ENCODE measurements around the gene SPRED3.

SPRED3 gene

DNA sequence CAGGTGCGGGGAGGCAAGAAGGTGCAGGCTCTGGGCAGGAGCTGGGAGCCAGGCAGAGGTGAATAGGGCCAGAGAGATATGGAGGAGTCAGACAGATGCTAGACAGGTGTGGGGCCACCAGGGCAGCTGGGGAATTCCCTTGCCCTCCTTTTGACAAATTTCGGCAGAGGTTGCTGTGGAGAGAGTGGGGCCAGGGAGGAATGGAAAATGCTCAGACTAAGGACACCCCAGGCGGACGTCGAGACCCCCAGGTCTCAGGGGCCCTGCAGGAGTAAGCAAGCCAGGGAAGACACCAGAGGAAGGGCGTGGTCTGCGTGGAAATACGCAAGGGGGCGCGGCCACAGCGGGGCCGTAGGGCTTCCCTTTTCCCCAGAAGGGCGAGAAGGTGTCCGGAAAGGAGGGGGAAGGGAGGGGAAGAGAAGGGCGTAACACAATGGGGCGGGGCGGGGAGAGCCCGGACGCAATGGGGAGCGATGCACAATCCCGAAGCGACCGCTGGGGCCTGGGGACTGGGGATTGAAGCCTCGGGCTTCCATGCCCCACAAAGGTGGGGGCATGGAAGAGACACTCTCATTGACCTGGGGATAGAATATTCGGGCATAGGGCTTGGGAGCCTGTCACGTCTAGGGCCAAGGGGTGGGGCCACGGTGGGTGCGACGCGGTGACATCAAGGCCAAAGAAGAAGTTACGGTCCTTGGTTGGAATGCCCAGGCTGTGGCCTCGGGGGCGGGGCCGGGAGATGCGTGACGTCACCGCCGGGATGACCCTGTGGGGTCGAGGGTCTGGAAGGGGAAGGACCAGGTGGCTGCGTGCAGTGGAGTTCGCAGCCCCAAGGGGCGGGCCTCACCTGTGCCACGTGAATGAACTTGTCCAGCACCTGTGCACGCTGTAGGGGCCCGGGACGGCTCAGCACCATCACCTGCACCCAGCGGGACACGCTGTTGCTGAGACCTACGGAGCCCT lies 29.3 kb downstream of the SPRED3 start:
- TF ChIP-seq, protein P1, sequence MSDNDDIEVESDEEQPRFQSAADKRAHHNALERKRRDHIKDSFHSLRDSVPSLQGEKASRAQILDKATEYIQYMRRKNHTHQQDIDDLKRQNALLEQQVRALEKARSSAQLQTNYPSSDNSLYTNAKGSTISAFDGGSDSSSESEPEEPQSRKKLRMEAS (IDR thresholded peaks at IDR 0.05) = peak; percentile 18
- TF ChIP-seq YY1 (IDR thresholded peaks at IDR 0.05; ENCODE audit: low read depth) = no peak
- TF ChIP-seq, protein P2, sequence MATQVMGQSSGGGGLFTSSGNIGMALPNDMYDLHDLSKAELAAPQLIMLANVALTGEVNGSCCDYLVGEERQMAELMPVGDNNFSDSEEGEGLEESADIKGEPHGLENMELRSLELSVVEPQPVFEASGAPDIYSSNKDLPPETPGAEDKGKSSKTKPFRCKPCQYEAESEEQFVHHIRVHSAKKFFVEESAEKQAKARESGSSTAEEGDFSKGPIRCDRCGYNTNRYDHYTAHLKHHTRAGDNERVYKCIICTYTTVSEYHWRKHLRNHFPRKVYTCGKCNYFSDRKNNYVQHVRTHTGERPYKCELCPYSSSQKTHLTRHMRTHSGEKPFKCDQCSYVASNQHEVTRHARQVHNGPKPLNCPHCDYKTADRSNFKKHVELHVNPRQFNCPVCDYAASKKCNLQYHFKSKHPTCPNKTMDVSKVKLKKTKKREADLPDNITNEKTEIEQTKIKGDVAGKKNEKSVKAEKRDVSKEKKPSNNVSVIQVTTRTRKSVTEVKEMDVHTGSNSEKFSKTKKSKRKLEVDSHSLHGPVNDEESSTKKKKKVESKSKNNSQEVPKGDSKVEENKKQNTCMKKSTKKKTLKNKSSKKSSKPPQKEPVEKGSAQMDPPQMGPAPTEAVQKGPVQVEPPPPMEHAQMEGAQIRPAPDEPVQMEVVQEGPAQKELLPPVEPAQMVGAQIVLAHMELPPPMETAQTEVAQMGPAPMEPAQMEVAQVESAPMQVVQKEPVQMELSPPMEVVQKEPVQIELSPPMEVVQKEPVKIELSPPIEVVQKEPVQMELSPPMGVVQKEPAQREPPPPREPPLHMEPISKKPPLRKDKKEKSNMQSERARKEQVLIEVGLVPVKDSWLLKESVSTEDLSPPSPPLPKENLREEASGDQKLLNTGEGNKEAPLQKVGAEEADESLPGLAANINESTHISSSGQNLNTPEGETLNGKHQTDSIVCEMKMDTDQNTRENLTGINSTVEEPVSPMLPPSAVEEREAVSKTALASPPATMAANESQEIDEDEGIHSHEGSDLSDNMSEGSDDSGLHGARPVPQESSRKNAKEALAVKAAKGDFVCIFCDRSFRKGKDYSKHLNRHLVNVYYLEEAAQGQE (IDR thresholded peaks at IDR 0.05; ENCODE audit: low read depth) = no peak
- no peak for TF ChIP-seq EGR1 (IDR thresholded peaks at IDR 0.05)
- TF ChIP-seq CREB1 (IDR thresholded peaks at IDR 0.05; ENCODE audit: low read depth) = peak; percentile 45; the same call in 1 of the 2 replicates
- TF ChIP-seq RAD21 (IDR thresholded peaks at IDR 0.05; ENCODE audit: low read depth) = no peak
- no peak for TF ChIP-seq CEBPB (IDR thresholded peaks at IDR 0.05)
- TF ChIP-seq ZBTB7A (IDR thresholded peaks at IDR 0.05; ENCODE audit: low read depth) = 0 out of 2 replicates have a peak, but pooled peaks have one; percentile 54
- TF ChIP-seq USF1 (IDR thresholded peaks at IDR 0.05) = 0 out of 2 replicates have a peak, but pooled peaks have one; percentile 32
- no peak for TF ChIP-seq TAF1 (IDR thresholded peaks at IDR 0.05; ENCODE audit: low read depth)
- no peak for TF ChIP-seq TEAD4 (IDR thresholded peaks at IDR 0.05)
- no peak for TF ChIP-seq FOXM1 (IDR thresholded peaks at IDR 0.05; ENCODE audit: borderline replicate concordance, low read depth)
- no peak for TF ChIP-seq NFIC (IDR thresholded peaks at IDR 0.05)
- no peak for TF ChIP-seq EP300 (IDR thresholded peaks at IDR 0.05; ENCODE audit: borderline replicate concordance)
- TF ChIP-seq TCF12 (IDR thresholded peaks at IDR 0.05; ENCODE audit: low read depth) = no peak

DNA sequence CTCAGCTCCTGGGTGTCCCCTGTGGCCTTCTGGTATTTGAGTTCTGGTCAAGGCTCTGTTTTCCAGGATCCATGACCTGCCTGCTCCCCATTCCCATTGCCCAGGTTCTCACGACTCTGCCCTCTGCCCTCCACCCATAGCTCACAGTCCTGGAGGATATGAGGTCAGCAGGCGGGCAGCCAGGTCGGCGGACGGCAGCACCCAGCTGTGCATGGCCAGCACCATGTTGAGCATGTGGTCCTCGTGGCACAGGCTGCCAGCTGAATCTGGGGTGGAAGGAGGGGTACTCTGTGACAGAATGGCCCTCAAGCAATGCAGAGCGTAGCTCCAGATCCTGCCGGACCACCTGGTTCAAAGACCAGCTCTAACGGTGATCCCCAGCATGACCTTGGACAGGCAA lies 32.4 kb downstream of the SPRED3 start:
- TF ChIP-seq TAF1 (IDR thresholded peaks at IDR 0.05; ENCODE audit: low read depth) = no peak
- no peak for TF ChIP-seq CREB1 (IDR thresholded peaks at IDR 0.05; ENCODE audit: low read depth)
- no peak for TF ChIP-seq EP300 (IDR thresholded peaks at IDR 0.05; ENCODE audit: borderline replicate concordance)
- TF ChIP-seq CEBPB (IDR thresholded peaks at IDR 0.05) = no peak
- no peak for TF ChIP-seq YY1 (IDR thresholded peaks at IDR 0.05; ENCODE audit: low read depth)

- no peak for TF ChIP-seq CEBPB (IDR thresholded peaks at IDR 0.05)
- no peak for TF ChIP-seq EGR1 (IDR thresholded peaks at IDR 0.05)
- TF ChIP-seq FOXM1 (IDR thresholded peaks at IDR 0.05; ENCODE audit: borderline replicate concordance, low read depth) = no peak
- no peak for TF ChIP-seq TCF12 (IDR thresholded peaks at IDR 0.05; ENCODE audit: low read depth)
- no peak for TF ChIP-seq USF1 (IDR thresholded peaks at IDR 0.05)
- no peak for TF ChIP-seq TAF1 (IDR thresholded peaks at IDR 0.05; ENCODE audit: low read depth)
- no peak for TF ChIP-seq YY1 (IDR thresholded peaks at IDR 0.05; ENCODE audit: low read depth)
- no peak for TF ChIP-seq EP300 (IDR thresholded peaks at IDR 0.05; ENCODE audit: borderline replicate concordance)
- no peak for TF ChIP-seq TEAD4 (IDR thresholded peaks at IDR 0.05)
- TF ChIP-seq NFIC (IDR thresholded peaks at IDR 0.05) = no peak
- no peak for TF ChIP-seq ZBTB7A (IDR thresholded peaks at IDR 0.05; ENCODE audit: low read depth)
- TF ChIP-seq, protein P2 (IDR thresholded peaks at IDR 0.05; ENCODE audit: low read depth) = no peak
- TF ChIP-seq RAD21 (IDR thresholded peaks at IDR 0.05; ENCODE audit: low read depth) = no peak
- TF ChIP-seq CREB1 (IDR thresholded peaks at IDR 0.05; ENCODE audit: low read depth) = no peak
These were observed 33.4 kb downstream of the SPRED3 start for GRCh38 chr19:38421856-38422255.

DNA sequence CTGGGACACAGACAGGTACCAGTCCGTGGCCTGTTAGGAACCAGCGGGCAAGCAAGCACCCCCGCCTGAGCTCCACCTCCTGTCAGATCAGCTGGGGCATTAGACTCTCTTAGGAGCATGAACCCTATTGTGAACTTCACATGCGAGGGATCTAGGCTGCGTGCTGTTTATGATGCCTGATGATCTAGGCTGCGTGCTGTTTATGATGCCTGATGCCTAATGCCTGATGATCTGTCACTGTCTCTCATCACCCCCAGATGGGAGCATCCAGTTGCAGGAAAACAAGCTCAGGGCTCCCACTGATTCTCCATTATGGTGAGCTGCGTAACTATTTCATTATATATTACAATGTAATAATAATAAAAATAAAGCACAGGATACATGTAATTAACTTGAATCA lies 33.9 kb downstream of the SPRED3 start:
- no peak for TF ChIP-seq CREB1 (IDR thresholded peaks at IDR 0.05; ENCODE audit: low read depth)
- no peak for TF ChIP-seq ZBTB7A (IDR thresholded peaks at IDR 0.05; ENCODE audit: low read depth)
- no peak for TF ChIP-seq NFIC (IDR thresholded peaks at IDR 0.05)
- no peak for TF ChIP-seq EGR1 (IDR thresholded peaks at IDR 0.05)
- no peak for TF ChIP-seq TCF12 (IDR thresholded peaks at IDR 0.05; ENCODE audit: low read depth)
- TF ChIP-seq, protein P1 (IDR thresholded peaks at IDR 0.05) = no peak
- TF ChIP-seq RAD21 (IDR thresholded peaks at IDR 0.05; ENCODE audit: low read depth) = no peak
- TF ChIP-seq EP300 (IDR thresholded peaks at IDR 0.05; ENCODE audit: borderline replicate concordance) = no peak
- TF ChIP-seq CEBPB (IDR thresholded peaks at IDR 0.05) = no peak
- no peak for TF ChIP-seq TAF1 (IDR thresholded peaks at IDR 0.05; ENCODE audit: low read depth)
- TF ChIP-seq YY1 (IDR thresholded peaks at IDR 0.05; ENCODE audit: low read depth) = no peak
- TF ChIP-seq, protein P2 (IDR thresholded peaks at IDR 0.05; ENCODE audit: low read depth) = no peak
- TF ChIP-seq USF1 (IDR thresholded peaks at IDR 0.05) = no peak
- no peak for TF ChIP-seq TEAD4 (IDR thresholded peaks at IDR 0.05)
- no peak for TF ChIP-seq FOXM1 (IDR thresholded peaks at IDR 0.05; ENCODE audit: borderline replicate concordance, low read depth)

All from Ishikawa (cell line).